ENCODE measurements around the gene SMARCE1.

DNA sequence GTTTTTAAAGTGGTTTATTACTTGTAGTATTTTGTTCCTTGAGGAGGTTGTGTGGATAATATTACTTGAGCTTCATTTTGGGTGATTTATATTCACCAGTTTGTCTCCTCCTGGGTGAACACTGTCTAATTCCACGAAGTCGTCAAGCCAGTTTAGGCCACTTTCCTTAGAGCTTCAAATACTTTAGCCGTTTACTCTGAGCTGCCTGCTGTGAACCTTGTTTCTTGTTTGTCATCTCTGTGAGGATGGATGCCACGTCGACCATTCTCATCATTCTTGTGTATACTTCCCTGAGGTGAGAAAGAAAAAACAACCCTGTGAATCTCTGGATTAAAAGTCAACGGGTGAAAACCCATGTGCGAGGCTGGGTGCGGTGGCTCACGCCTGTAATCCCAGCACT, 47.0 kb upstream of the SMARCE1 start:
- TF ChIP-seq, protein P1, sequence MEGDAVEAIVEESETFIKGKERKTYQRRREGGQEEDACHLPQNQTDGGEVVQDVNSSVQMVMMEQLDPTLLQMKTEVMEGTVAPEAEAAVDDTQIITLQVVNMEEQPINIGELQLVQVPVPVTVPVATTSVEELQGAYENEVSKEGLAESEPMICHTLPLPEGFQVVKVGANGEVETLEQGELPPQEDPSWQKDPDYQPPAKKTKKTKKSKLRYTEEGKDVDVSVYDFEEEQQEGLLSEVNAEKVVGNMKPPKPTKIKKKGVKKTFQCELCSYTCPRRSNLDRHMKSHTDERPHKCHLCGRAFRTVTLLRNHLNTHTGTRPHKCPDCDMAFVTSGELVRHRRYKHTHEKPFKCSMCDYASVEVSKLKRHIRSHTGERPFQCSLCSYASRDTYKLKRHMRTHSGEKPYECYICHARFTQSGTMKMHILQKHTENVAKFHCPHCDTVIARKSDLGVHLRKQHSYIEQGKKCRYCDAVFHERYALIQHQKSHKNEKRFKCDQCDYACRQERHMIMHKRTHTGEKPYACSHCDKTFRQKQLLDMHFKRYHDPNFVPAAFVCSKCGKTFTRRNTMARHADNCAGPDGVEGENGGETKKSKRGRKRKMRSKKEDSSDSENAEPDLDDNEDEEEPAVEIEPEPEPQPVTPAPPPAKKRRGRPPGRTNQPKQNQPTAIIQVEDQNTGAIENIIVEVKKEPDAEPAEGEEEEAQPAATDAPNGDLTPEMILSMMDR (IDR thresholded peaks at IDR 0.05; ENCODE audit: low read length), result no peak
- no peak for TF ChIP-seq EZH2 (optimal IDR thresholded peaks at IDR 0.05; ENCODE audit: low read depth, low read length)

Data from MM.1S (cell line).